Fibroblast of lung (primary cell): ENCODE measurements around the gene SELL.

Experiments
- CTCF ChIP-seq, 2 donors: IDR thresholded peaks in 1 of 2; conservative IDR thresholded peaks in 1 of 2; 1 replicate in 1 of 2; 2 replicates in 1 of 2; pipeline ENCODE4 v1.5.1; 2011 to 2012; ENCODE audit warnings: low read length in 2 of 2, control low read depth in 1 of 2, inconsistent platforms in 1 of 2, low read depth in 1 of 2, mild to moderate bottlenecking in 1 of 2
- EZH2 ChIP-seq: IDR thresholded peaks from 2 replicates; pipeline ENCODE4 v1.5.1; 2012; ENCODE audit warnings: low read length, control low read depth, mild to moderate bottlenecking; ENCODE audit errors: missing control alignments

GRCh38 chr1:169753549-169753948, 42.1 kb upstream of the SELL start:
- no peak for TF ChIP-seq CTCF (conservative IDR thresholded peaks at IDR 0.05 in 1 of 2, IDR thresholded peaks at IDR 0.05 in 1 of 2; ENCODE audit: low read depth in 1 of 2, low read length in 2 of 2)
- no peak for TF ChIP-seq EZH2
